ENCODE results near the gene AOPEP.

The AOPEP gene

DNA sequence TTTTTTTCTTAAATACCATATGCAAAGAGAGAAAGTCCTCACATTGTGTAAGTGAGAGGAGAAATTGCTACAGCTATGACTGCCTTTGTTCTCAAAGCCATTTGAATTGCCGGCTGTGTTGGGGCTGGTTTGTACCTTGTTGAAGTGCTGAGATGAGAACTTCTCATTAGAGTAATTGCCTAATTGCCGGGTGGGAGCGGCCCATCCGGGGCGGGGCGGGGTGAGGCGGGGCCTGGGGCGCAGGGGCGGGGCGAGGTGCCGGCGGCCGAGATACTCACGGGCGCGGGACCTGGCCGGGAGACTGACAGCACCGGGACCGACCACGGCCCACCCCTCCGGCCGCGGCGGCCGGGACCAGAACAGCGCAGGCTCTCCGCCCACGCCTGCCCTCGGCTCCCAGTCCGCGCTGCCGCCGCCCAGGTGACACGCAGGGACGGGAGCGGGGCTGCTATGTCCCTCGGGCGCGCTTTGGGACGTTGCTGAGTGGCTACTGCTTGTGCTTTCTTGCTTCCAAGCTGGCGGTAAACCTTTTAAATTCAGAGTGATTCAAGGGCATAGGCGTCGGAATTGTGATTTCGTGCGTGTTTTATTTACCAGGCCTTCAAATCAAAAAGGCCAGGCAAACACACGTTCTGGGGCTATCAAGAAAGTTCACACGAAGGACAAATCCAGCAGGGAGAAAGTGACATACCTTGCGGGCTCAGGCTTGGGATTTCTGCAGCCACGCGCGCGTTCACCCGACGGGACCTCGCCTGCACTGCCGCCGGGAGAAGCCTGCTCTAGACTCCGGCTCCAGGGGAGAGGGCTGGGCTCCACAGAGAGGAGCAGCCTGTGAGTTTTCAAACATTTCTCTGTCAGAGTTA lies 322.0 kb downstream of the AOPEP start (continued):
- TF ChIP-seq, protein P1, sequence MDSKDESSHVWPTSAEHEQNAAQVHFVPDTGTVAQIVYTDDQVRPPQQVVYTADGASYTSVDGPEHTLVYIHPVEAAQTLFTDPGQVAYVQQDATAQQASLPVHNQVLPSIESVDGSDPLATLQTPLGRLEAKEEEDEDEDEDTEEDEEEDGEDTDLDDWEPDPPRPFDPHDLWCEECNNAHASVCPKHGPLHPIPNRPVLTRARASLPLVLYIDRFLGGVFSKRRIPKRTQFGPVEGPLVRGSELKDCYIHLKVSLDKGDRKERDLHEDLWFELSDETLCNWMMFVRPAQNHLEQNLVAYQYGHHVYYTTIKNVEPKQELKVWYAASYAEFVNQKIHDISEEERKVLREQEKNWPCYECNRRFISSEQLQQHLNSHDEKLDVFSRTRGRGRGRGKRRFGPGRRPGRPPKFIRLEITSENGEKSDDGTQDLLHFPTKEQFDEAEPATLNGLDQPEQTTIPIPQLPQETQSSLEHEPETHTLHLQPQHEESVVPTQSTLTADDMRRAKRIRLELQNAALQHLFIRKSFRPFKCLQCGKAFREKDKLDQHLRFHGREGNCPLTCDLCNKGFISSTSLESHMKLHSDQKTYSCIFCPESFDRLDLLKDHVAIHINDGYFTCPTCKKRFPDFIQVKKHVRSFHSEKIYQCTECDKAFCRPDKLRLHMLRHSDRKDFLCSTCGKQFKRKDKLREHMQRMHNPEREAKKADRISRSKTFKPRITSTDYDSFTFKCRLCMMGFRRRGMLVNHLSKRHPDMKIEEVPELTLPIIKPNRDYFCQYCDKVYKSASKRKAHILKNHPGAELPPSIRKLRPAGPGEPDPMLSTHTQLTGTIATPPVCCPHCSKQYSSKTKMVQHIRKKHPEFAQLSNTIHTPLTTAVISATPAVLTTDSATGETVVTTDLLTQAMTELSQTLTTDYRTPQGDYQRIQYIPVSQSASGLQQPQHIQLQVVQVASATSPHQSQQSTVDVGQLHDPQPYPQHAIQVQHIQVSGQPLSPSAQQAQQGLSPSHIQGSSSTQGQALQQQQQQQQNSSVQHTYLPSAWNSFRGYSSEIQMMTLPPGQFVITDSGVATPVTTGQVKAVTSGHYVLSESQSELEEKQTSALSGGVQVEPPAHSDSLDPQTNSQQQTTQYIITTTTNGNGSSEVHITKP (tag by site-specific recombination; IDR thresholded peaks at IDR 0.05) = peak; percentile 19; the same call in 1 of the 2 replicates
- TF ChIP-seq, protein P2, sequence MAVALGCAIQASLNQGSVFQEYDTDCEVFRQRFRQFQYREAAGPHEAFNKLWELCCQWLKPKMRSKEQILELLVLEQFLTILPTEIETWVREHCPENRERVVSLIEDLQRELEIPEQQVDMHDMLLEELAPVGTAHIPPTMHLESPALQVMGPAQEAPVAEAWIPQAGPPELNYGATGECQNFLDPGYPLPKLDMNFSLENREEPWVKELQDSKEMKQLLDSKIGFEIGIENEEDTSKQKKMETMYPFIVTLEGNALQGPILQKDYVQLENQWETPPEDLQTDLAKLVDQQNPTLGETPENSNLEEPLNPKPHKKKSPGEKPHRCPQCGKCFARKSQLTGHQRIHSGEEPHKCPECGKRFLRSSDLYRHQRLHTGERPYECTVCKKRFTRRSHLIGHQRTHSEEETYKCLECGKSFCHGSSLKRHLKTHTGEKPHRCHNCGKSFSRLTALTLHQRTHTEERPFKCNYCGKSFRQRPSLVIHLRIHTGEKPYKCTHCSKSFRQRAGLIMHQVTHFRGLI (tag by site-specific recombination; IDR thresholded peaks at IDR 0.05) = no peak
- TF ChIP-seq ZEB2 (tag by site-specific recombination; IDR thresholded peaks at IDR 0.05) = no peak
- TF ChIP-seq ZNF521 (tag by site-specific recombination; IDR thresholded peaks at IDR 0.05) = no peak
- TF ChIP-seq BCL11A (tag by site-specific recombination; IDR thresholded peaks at IDR 0.05; ENCODE audit: low read depth) = no peak
- TF ChIP-seq ZNF558 (tag by site-specific recombination; IDR thresholded peaks at IDR 0.05) = no peak

DNA sequence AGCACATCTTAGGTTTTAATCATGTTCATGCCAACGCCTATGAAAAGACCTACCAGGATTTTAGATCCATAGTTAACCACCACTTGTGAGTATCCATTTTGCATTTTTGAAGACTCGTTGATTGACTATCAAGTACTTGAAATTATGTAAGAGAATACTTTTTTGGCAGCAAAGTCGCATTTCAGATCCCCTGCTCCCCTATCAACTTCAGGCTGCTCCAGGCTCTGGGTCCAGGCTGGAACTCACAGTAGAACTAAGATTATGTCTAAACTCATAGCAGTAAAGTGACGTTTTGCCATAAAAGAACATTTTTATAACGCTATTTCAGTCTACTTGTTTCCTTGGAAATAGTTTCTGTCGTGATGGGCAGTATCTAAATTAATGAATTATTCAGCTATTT lies 323.3 kb downstream of the AOPEP start:
- H3K27ac ChIP-seq (ENCODE audit: extremely low read depth, low read depth, low read length) = no peak overlapping the region
- no peaks in the 10 kb centered on the region for H3K9me3 ChIP-seq (ENCODE audit: control insufficient read depth, insufficient read depth, low read depth, low read length)
- H3K4me1 ChIP-seq (ENCODE audit: control insufficient read depth, insufficient read depth, low read length) = peaks cover 20% of the 10 kb centered on the region
- H3K36me3 ChIP-seq (ENCODE audit: control insufficient read depth in 2 of 2, insufficient read depth in 1 of 2, low read length in 2 of 2) = no peaks in the 10 kb centered on the region
- H3K4me3 ChIP-seq (ENCODE audit: low read depth, low read length) = peak overlapping the region; percentile 17
- POLR2A ChIA-PET = no interaction called here
- CTCF ChIA-PET = interaction anchor here (0.8 to 1.4 kb wide), 2 partner anchors 42 to 266 kb away, joined by 3 to 6 read pairs; no protein-coding TSS in a partner anchor
- TF ChIP-seq ZNF274 (IDR thresholded peaks at IDR 0.05; ENCODE audit: low read length) = no peak
- TF ChIP-seq ZNF274 (tag by site-specific recombination; IDR thresholded peaks at IDR 0.05; ENCODE audit: borderline replicate concordance) = no peak
- no peak for TF ChIP-seq ZNF571 (tag by site-specific recombination; IDR thresholded peaks at IDR 0.05)
- no peak for TF ChIP-seq ZNF24 (tag by site-specific recombination; IDR thresholded peaks at IDR 0.05)
- TF ChIP-seq ZBTB17 (tag by site-specific recombination; IDR thresholded peaks at IDR 0.05) = peak; percentile 68

DNA sequence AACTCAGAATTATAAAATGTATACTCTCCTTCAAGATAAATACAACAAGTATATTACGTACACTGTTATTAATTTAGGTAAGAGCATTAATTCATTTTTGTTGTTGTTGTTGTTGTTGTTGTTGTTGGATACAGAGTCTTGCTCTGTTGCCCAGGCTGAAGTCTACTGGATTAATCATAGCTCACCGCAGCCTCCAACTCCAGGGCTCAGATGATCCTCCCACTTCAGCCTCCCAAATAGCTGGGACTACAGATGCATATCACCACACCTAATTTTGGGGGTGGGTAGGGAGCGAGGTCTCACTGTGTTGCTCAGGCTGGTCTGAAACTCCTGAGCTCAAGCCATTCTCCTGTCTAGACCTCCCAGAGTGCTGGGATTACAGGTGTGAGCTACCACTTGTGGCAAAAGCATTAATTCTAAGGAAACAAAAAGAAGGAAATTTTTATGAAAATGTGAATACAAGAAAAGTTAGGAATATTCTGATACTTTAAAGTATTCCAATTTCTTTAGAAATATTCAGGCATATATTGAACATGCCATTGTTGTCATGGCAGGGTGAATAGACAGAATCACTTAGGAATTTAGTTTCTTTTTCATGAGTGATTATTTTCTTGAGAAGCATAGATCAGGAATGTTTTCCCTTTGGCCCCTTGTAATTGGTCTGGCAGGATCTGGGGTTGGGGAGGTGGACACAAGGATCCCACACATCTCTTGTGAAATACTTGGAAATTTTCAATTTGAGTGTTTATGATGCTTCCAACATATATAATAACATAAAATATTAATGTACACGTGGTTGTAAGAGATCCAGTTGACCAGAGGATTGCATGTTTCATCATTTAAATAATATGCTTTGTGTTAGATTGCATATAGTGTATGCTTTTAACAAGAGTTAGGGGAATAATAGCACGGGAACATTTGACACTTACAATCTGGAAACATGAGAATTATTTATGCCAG lies 327.4 kb downstream of the AOPEP start:
- no peaks in the 10 kb centered on the region for H3K36me3 ChIP-seq (ENCODE audit: control insufficient read depth in 2 of 2, insufficient read depth in 1 of 2, low read length in 2 of 2)
- H3K4me1 ChIP-seq (ENCODE audit: control insufficient read depth, insufficient read depth, low read length) = peaks cover 49% of the 10 kb centered on the region
- CTCF ChIA-PET = interaction anchor here (0.6 to 1.0 kb wide), 5 partner anchors 21 to 385 kb away, joined by 3 to 6 read pairs (median 4); no protein-coding TSS in a partner anchor
- no peak overlapping the region for H3K4me3 ChIP-seq (ENCODE audit: low read depth, low read length)
- no peak overlapping the region for H3K27ac ChIP-seq (ENCODE audit: extremely low read depth, low read depth, low read length)
- H3K9me3 ChIP-seq (ENCODE audit: control insufficient read depth, insufficient read depth, low read depth, low read length) = no peaks in the 10 kb centered on the region
- POLR2A ChIA-PET = interaction anchor here (1.3 kb wide), 1 partner anchor 8 kb away, joined by 3 read pairs; no protein-coding TSS in a partner anchor
- TF ChIP-seq ZNF121 (tag by site-specific recombination; IDR thresholded peaks at IDR 0.05) (peak; percentile 24; the same call in 1 of the 2 replicates), GLIS1 (tag by site-specific recombination; IDR thresholded peaks at IDR 0.05) (0 out of 2 replicates have a peak, but pooled peaks have one; percentile 5), ZNF473 (tag by site-specific recombination; IDR thresholded peaks at IDR 0.05) (no peak), ZNF19 (tag by site-specific recombination; IDR thresholded peaks at IDR 0.05; ENCODE audit: low read depth) (no peak)
- TF ChIP-seq, protein P3, sequence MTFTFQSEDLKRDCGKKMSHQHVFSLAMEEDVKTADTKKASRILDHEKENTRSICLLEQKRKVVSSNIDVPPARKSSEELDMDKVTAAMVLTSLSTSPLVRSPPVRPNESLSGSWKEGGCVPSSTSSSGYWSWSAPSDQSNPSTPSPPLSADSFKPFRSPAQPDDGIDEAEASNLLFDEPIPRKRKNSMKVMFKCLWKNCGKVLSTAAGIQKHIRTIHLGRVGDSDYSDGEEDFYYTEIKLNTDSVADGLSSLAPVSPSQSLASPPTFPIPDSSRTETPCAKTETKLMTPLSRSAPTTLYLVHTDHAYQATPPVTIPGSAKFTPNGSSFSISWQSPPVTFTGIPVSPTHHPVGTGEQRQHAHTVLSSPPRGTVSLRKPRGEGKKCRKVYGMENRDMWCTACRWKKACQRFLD (tag by site-specific recombination; IDR thresholded peaks at IDR 0.05) = no peak

Data from HEK293 (cell line).